Prostate gland (tissue), 2 donors: ENCODE results near the gene LPCAT4.
"Not testable (repeated sequence)": the region's sequence is repeated elsewhere in the genome, so short reads cannot be mapped to it uniquely, and the experiment has no call there.

Source experiments
- CTCF ChIP-seq, 4 experiments: fragments of 200-600 bp in 2 of 4; fragments of 450-650 bp in 2 of 4; sonication (generic) in 2 of 4; IDR thresholded peaks; 1 replicate in 3 of 4; 2 replicates in 1 of 4; pipeline ENCODE4 v1.5.1; 2016 to 2019; ENCODE audit warnings: antibody characterized with exemption in 4 of 4, mild to moderate bottlenecking in 2 of 4, moderate library complexity in 2 of 4
- POLR2A ChIP-seq: fragments of 450-650 bp; IDR thresholded peaks from one replicate; pipeline ENCODE4 v1.6.1; 2016; ENCODE audit warnings: antibody characterized with exemption, mild to moderate bottlenecking
- POLR2AphosphoS5 ChIP-seq: sonication (generic); formaldehyde crosslinking; IDR thresholded peaks from one replicate; pipeline ENCODE4 v1.6.1; 2017; ENCODE audit warnings: antibody characterized with exemption

- not testable (repeated sequence) for TF ChIP-seq POLR2AphosphoS5; POLR2A; CTCF (IDR thresholded peaks at IDR 0.05)
Observed at GRCh38 chr15:34342213-34342736, 24.7 kb downstream of the LPCAT4 start.
